WTC11 (cell line): ENCODE data around the gene SLC25A53.

Experiments
- CBFB ChIP-seq: sonication (generic); formaldehyde crosslinking; IDR thresholded peaks from 2 replicates; pipeline ENCODE4 v1.8.1; 2022; ENCODE audit warnings: mild to moderate bottlenecking, low read depth, missing genetic modification reagents
- TF ChIP-seq, protein P1 (sequence below): sonication (generic); formaldehyde crosslinking; IDR thresholded peaks from 2 replicates; pipeline ENCODE4 v1.8.1; 2023; ENCODE audit warnings: mild to moderate bottlenecking, moderate library complexity, missing genetic modification reagents

DNA sequence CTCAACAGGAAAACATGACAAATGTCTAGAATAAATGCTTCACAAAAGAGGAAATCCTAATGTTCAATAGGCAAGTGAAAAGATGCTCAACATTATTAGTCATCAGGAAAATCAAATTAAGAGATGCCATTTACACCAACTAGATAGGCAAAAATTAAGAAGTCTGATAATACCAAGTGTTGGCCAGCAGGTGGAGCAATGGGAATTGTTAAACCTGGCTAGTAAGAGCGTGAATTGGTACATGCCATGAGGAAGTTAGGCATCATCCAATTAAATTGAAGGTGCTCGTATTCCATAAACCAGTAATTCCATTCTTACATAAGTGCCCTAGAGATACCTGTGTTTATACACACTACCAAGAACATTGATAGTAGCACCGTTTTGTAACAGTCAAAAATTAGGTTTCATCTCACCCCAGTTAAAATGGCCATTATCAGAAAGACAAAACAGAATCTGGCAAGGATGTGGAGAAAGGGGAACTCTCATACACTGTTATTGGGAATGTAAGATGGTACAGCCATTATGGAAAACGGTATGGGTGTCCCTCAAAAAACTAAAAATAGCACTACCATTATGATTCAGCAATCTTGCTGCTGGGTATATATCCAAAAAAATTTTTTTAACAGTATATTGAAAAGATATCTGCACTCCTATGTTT is 58.5 kb downstream of the SLC25A53 start:
- TF ChIP-seq, protein P1, sequence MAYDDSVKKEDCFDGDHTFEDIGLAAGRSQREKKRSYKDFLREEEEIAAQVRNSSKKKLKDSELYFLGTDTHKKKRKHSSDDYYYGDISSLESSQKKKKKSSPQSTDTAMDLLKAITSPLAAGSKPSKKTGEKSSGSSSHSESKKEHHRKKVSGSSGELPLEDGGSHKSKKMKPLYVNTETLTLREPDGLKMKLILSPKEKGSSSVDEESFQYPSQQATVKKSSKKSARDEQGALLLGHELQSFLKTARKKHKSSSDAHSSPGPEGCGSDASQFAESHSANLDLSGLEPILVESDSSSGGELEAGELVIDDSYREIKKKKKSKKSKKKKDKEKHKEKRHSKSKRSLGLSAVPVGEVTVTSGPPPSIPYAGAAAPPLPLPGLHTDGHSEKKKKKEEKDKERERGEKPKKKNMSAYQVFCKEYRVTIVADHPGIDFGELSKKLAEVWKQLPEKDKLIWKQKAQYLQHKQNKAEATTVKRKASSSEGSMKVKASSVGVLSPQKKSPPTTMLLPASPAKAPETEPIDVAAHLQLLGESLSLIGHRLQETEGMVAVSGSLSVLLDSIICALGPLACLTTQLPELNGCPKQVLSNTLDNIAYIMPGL (CRISPR knock-in tag) = no peak
- TF ChIP-seq CBFB (CRISPR knock-in tag) = no peak
